NCI-H1436 treated with DMSO at 0.1 percent for 48 hours (cell line): ENCODE measurements around the gene ERCC2.

Experiments
- DNase-seq: peaks from one replicate; lab custom pipeline; 2025; lab: John Stamatoyannopoulos, UW

Gene ERCC2

DNA sequence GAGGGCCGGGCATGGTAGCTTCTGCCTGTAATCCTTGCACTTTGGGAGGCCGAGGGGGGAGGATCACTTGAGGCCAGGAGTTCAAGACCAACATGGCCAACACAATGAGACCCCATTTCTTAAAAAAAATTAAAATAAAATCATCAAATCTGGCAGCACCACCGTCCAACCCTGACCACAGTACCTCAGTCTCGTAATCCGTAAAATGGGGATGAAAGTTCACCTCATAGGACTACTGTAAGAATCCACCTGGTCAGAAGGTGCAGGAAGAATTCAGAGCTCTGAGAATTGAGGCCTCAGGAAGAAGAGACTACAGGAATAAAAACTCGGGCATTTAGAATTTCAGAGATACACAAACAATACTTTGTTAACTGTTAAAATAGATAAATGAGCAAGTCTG, 31.4 kb upstream of the ERCC2 start:
- DNase-seq: no peak

DNA sequence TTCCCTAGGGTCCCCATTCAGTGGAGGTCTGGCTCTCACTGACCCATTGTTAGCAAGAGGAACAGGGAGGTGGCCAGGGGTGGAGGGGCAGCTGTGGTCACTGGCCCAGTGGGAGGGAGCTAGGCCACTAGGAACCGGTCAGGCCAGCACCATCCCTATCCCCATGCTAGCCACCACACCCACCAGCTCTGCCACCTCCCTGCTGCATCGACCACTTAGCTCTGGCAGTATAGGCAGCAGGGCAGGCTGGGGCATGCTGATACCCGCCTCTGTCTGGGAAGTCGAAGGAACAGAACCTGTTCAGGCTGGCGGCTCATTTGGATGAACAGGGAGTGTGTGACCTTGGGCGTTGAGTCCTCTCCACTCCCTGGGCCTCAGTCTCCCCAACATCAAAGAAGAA, 29.8 kb upstream of the ERCC2 start:
- DNase-seq: no peak

DNA sequence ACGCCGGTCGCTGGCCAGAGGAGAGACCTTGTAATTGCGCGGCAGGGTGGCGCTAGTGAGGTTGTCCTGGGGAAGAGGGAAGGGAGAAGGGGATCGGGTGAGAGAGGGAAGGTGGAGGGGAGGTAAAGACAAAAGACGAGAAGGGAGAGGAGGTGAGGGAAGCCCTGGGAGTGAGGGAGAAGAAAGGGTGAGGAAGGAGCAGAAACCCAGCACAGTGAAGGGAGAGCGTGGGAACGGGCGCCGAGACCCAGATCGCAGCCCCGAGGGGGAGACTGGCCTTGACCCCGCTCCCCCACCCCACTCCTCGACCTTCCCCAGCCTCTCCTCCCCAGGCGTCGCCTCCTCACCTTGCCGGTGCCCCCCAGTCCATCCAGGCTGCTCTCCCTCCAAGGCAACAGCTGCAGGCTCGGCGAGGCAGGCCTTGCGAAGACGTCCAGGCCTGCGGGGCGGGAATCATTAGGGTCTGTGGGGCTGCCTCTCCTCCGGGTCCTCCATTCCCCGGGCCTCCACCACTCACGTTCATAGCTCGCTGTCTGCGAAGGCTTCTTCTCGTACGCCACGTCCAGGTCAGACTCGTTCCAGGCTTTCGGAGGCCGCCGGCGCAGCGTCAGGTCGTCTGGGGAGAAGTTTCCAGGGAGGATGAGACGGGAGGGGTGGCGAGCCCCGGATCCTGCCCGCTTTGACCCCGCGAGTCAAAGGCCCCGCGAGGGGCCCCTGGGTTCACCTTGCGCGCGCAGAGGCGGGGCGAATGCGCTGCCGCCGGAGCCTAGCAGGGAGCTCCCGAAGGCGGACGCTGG, 25.6 kb upstream of the ERCC2 start:
- no peak for DNase-seq

DNA sequence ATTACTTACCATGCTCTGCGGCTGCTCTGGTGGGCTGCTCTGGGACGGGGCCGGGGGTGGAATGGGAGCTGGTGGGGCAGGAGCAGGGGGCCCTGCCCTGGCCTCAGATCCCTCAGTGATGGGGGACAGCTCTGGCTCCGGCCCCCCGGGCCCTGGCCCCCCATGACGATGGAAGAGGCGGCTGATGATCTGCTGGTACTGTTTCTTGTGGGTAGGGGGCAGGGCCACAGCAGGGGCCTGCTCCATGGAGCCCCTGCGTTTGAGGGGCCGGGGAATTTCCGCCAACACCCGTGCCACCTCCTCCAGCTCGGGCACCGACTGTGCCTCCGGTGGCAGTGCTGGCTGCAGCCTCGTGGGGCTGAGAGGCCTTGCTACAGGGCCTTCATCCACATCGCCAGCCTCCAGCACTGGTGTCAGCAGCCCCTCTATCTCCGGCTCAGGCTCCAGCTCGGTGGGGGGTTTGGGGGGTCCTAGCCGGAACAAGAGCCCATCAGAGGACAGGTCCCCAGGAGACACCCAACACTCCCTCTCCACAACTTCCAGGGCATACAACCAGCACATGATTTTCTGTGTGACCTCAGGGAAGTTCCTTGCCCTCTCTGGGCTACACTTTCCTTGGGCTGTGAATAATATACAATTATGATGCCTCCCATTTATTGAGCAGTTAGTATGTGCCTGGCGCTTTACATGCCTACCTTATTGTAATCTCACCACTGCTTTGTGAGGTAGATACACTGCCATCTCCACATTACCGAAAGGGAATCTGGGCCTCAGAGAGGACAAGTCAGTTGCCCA, 21.7 kb upstream of the ERCC2 start:
- DNase-seq: no peak

DNA sequence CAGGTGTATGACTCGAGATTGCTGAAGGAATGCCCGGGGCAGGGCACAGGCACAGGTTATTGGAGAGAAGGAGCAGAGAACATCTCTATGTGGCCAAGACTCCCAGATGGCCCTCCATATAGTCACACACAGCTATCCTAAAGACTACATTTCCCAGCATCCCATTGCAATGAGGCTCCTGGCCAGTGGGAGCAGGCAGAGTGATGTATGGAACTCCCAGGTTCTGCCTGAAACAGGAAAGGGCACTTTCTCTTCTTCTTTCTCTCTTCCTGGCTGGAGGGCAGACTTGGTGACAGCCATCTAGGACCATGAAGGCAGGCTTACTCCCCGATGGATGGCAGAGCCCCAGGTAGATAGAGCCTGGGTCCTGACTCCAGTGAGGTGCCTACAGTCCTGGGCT, 21.0 kb upstream of the ERCC2 start:
- no peak for DNase-seq

- no peak for DNase-seq
Observed at GRCh38 chr19:45385392-45386221, 15.2 kb upstream of the ERCC2 start.

DNA sequence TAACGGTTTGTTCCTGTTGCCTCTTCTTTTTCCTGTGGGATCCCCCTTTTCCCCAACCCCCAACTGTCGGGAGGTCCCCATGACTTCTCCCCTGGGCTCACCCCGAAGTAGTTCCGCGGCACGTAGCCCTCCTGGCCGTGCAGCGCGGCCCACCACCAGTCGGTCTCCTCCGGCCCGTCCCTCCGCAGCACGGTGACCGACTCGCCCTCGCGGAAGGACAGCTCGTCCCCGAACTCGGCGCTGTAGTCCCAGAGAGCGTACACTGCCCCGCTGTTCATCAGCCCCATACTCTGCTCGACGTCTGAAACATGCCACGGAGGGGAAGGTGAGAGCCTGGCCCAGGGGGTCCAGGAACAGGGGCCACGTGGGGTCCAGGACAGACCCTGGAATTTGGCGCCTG, 12.1 kb upstream of the ERCC2 start:
- DNase-seq: no peak

- no peak for DNase-seq
Observed at GRCh38 chr19:45380107-45380506, 9.7 kb upstream of the ERCC2 start.

DNA sequence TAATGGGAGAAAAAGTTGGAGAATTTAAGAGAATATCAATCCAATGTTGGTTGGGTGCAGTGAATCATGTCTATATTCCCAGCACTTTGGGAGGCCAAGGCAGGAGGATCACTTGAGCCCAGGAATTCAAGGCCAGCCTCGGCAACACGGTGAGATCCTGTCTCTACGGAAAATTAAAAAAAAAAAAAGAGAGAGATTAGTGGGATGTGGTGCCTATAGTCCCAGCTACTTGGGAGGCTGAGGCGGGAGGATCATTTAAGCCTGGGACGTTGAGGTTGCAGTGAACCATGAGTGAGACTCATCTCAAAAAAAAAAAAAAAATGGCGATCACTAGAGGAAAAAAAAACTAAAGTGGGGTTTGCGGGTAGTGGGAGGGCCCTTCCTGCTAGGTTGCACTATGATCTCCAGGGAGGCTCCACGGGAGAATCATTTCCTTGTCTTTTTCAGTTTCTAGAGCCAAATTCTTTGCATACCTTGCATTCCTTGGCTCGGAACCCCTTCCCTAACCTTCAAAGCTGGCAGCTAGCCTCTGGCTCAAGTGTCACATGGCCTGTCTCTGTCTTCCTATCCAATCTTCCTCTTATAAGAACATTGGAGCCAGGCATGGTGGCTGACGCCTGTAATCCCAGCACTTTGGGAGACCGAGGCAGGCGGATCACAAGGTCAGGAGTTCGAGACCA, 5.8 kb upstream of the ERCC2 start:
- no peak for DNase-seq

DNA sequence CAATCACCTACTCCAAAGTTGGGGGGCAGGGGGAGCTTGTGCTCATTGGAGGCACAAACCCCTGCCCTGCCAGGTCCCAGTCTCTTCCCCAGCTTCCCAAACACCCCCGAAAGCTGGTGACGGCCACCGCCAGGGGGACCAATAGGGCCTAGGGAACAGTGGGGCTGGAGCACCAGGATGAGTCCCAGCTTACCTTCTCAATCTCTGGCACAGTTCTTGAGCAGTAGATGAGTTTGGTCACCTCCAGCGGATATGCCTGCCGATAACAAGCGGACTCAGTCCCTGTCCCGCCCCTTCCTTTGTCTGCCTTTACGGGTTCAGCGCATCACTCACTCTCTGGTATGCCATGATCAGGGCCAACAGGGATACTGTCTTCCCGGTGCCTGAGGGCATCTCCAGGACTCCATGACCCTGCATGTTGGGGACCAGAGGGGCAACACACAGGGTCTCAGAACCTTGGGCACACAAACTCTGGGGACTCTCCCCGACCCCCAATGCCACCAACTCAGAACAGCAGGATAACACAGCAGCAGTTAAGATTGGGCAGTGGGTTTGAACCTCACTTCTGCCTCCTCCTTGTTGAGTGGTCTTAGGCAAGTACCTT, 1.5 kb downstream of the ERCC2 start:
- no peak for DNase-seq

- DNase-seq: no peak
Observed at GRCh38 chr19:45368127-45368526, 2.2 kb downstream of the ERCC2 start.

GRCh38 chr19:45364696-45365095, 5.7 kb downstream of the ERCC2 start:
- no peak for DNase-seq

- no peak for DNase-seq
Observed at GRCh38 chr19:45363861-45364459, 6.4 kb downstream of the ERCC2 start.

GRCh38 chr19:45362291-45362690, 8.1 kb downstream of the ERCC2 start:
- no peak for DNase-seq

DNA sequence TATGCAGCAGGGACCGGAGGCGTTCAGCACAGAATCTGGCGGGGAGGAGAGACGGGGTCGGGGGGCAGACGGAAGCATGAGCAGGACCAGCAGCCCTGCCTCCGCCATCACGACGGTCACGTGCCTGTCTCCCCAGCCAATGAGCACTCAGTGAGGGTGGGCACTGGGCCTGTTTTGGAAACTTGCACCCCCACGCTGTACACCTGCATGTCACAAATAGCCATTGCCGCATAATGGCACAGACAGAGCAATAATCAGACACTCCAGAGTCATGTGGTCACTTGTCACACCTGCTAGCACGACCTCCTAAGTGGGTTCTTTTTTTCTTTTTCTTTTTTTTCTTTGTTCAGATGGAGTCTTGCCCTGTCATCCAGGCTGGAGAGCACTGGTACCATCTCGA, 8.8 kb downstream of the ERCC2 start:
- no peak for DNase-seq

DNA sequence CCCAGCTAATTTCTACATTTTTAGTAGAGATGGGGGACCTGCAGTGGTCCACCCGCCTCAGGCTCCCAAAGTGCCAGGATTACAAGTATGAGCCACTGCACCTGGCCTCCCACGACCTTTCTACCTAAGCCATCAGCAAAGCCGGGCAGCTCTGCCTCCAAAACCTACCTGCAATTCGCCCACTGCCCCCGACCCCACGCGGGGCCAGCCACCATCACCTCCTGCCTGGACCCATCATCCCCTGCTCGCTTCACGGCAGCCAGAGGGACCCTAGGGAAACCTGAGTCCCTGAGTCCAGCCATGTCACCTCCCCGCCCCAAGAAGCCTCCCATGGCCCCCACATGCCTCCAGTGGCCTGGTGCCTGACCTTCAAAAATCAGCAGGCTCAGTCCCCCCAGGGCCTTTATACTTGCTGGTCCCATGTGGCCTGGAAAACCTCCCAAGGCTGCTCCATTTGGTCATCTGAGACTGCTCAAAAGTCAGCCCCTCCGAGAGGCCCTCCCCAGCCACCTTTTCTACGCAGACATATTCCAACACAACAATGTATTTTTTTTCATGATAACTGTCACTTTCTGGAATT, 12.1 kb downstream of the ERCC2 start:
- DNase-seq: no peak

DNA sequence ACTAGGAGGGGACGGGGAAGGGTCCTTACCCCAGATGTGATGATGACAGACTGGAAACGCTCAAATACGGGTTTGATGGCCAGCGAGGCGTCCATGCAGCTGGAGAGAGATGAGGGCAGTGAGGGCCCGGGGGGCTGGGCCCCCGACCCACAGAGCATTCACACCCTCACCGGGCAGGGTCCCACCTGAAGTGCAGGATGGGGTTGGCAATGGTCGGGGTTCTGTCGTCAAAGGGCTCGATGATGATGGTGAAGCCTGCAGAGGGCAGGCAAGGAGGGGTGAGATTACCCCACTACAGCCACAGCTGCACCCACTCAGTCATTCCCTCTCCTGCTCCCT, 13.0 kb downstream of the ERCC2 start:
- DNase-seq: no peak

DNA sequence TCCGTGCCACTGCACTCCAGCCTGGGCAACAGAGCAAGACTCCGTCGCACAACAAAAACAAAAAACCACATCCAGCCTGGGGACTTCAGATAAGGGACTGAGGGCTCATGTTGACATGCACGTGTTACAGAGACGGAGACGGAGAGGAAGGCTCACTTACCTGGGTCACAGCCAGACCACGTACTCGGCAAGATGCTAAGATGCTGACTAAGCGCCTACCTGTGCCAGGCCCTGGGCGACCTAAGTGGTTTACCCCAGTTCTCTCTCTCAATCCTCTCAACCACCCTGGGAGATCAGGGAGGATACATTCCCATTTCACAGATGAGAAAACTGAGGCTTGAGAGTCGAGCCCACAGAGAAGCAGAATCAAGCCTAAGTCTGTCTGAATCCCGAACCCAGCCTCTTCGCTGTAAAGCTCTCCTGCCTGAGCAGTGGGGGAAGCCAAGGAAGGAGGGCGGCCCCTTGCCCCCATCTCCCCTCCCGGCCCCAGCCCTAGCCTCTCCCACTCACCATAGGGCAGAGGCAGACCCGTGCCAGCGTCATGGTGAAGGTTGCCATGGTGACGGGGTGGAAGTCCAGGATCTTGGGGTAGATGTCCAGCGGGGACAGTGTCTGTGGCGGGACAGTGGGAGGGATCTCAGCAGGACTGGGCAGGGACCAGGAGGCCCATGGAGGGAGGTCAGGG, 13.5 kb downstream of the ERCC2 start:
- no peak for DNase-seq

DNA sequence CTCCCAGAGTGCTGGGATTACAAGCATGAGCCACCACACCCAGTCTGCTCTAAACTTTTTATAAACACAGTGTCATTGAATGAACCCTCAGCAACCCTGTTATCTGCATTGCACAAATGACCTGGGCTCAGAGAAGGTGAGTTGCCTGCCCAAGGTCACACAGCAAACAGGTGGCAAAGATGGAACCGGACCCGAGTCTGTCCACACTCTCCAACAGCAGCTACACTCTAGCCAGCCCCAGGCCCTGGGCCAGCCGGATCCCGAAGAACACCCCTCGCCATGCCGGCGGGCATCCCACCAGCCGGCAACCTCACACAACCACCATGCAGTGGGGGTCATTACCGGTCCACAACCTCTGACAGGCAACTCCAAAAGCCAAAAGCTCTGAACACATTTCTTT, 14.5 kb downstream of the ERCC2 start:
- no peak for DNase-seq

- no peak for DNase-seq
Observed at GRCh38 chr19:45355402-45355801, 15.0 kb downstream of the ERCC2 start.
